ENCODE results near the gene SLC30A1. TPM values are rescaled to one million over a fixed set of nuclear protein-coding genes. Genes with fewer than 3 reads are reported as not detected.

The SLC30A1 gene
- total and polyA plus RNA-seq, 2 of the 13 experiments (the other 11 are each of a cell fraction or from before 2014, with no cell fraction given): 5.9 to 24.4 TPM

DNA sequence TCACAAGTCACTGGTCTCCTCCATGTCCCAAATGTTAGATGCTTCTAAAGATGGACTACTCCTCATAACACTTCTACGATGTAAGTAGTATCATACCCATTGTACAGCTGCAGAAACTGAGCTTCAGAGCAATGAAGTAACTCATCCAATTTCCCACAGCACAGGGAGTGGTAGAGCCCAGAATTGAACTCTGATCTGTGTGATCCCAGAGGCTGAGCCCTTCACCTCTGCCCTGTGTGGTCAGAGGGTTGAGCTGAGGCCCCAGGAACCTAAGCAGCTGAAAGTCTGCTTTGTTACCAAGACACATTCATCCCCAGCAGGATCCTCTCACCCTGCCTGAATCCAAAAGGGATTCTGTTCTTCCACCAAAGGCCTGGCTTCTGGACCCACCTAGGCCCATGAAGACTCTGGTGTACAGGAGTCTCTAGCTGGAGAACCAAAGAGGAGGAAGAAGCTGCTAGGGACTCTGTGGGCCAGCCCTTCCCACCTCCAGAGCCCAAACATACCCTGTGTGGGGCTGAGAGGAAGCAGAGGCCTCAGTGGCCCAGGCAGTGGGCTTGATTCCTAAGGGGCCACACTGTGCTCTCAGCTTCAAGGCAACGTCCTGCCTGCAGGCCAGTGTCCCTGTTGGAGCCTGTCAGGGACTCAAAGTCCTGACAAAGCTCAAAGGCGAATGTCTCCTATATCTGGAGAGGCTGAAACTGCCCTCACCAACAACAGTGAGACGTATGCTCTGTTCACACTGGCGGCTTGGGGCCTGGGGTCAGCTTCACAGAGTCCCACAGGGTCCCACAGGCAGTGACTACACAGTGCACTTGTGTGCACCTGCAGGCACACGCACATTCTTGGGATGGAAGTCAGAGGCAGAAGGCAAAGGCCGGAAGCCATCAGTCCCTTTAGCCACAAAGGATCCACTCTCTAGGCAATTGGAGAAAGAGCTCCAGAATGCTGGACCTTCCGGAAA is 40.4 kb upstream of the SLC30A1 start (continued):
- TF ChIP-seq, protein P1, sequence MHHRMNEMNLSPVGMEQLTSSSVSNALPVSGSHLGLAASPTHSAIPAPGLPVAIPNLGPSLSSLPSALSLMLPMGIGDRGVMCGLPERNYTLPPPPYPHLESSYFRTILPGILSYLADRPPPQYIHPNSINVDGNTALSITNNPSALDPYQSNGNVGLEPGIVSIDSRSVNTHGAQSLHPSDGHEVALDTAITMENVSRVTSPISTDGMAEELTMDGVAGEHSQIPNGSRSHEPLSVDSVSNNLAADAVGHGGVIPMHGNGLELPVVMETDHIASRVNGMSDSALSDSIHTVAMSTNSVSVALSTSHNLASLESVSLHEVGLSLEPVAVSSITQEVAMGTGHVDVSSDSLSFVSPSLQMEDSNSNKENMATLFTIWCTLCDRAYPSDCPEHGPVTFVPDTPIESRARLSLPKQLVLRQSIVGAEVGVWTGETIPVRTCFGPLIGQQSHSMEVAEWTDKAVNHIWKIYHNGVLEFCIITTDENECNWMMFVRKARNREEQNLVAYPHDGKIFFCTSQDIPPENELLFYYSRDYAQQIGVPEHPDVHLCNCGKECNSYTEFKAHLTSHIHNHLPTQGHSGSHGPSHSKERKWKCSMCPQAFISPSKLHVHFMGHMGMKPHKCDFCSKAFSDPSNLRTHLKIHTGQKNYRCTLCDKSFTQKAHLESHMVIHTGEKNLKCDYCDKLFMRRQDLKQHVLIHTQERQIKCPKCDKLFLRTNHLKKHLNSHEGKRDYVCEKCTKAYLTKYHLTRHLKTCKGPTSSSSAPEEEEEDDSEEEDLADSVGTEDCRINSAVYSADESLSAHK (CRISPR knock-in tag; IDR thresholded peaks at IDR 0.05; ENCODE audit: borderline replicate concordance): no peak
- TF ChIP-seq, protein P2, sequence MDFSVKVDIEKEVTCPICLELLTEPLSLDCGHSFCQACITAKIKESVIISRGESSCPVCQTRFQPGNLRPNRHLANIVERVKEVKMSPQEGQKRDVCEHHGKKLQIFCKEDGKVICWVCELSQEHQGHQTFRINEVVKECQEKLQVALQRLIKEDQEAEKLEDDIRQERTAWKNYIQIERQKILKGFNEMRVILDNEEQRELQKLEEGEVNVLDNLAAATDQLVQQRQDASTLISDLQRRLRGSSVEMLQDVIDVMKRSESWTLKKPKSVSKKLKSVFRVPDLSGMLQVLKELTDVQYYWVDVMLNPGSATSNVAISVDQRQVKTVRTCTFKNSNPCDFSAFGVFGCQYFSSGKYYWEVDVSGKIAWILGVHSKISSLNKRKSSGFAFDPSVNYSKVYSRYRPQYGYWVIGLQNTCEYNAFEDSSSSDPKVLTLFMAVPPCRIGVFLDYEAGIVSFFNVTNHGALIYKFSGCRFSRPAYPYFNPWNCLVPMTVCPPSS (IDR thresholded peaks at IDR 0.05): no peak
- TF ChIP-seq KDM4B (CRISPR knock-in tag; IDR thresholded peaks at IDR 0.05) (no peak), ATF7 (IDR thresholded peaks at IDR 0.05) (no peak), ATF7 (CRISPR knock-in tag; IDR thresholded peaks at IDR 0.05) (no peak), ZNF232 (CRISPR knock-in tag; IDR thresholded peaks at IDR 0.05; ENCODE audit: borderline replicate concordance) (no peak), ZNF296 (CRISPR knock-in tag; conservative IDR thresholded peaks at IDR 0.05) (no peak), ZNF143 (CRISPR knock-in tag; IDR thresholded peaks at IDR 0.05) (no peak), ATM (IDR thresholded peaks at IDR 0.05; ENCODE audit: borderline replicate concordance) (no peak), GTF2F1 (IDR thresholded peaks at IDR 0.05; ENCODE audit: low read length) (no peak), ZNF496 (CRISPR knock-in tag; IDR thresholded peaks at IDR 0.05; ENCODE audit: insufficient replicate concordance) (no peak), ZNF34 (CRISPR knock-in tag; IDR thresholded peaks at IDR 0.05; ENCODE audit: borderline replicate concordance) (no peak)
- TF ChIP-seq, protein P3, sequence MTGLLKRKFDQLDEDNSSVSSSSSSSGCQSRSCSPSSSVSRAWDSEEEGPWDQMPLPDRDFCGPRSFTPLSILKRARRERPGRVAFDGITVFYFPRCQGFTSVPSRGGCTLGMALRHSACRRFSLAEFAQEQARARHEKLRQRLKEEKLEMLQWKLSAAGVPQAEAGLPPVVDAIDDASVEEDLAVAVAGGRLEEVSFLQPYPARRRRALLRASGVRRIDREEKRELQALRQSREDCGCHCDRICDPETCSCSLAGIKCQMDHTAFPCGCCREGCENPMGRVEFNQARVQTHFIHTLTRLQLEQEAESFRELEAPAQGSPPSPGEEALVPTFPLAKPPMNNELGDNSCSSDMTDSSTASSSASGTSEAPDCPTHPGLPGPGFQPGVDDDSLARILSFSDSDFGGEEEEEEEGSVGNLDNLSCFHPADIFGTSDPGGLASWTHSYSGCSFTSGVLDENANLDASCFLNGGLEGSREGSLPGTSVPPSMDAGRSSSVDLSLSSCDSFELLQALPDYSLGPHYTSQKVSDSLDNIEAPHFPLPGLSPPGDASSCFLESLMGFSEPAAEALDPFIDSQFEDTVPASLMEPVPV (CRISPR knock-in tag; IDR thresholded peaks at IDR 0.05): no peak
- TF ChIP-seq, protein P4, sequence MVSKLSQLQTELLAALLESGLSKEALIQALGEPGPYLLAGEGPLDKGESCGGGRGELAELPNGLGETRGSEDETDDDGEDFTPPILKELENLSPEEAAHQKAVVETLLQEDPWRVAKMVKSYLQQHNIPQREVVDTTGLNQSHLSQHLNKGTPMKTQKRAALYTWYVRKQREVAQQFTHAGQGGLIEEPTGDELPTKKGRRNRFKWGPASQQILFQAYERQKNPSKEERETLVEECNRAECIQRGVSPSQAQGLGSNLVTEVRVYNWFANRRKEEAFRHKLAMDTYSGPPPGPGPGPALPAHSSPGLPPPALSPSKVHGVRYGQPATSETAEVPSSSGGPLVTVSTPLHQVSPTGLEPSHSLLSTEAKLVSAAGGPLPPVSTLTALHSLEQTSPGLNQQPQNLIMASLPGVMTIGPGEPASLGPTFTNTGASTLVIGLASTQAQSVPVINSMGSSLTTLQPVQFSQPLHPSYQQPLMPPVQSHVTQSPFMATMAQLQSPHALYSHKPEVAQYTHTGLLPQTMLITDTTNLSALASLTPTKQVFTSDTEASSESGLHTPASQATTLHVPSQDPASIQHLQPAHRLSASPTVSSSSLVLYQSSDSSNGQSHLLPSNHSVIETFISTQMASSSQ (IDR thresholded peaks at IDR 0.05; ENCODE audit: low read depth): no peak; the same call in 1 of the 2 replicates
- TF ChIP-seq, protein P4 (CRISPR knock-in tag; IDR thresholded peaks at IDR 0.05; ENCODE audit: borderline replicate concordance): no peak; the same call in 1 of the 2 replicates

Data from HepG2 (cell line).